A549 (cell line): ENCODE results near the gene STAMBP.
"Not testable (repeated sequence)": the region's sequence is repeated elsewhere in the genome, so short reads cannot be mapped to it uniquely, and the experiment has no call there.

Experiments
- BHLHE40 ChIP-seq: IDR thresholded peaks from 2 replicates; pipeline ENCODE4 v1.6.1; 2012; ENCODE audit warnings: low read depth, low read length, inconsistent platforms
- CTCF ChIP-seq: fragments of >200 bp; sonication (Bioruptor Twin); formaldehyde crosslinking; IDR thresholded peaks from 3 replicates; pipeline ENCODE4 v1.5.1; 2016
- EP300 ChIP-seq, 2 experiments: fragments of >200 bp; sonication (Bioruptor Twin); formaldehyde crosslinking; IDR thresholded peaks; 2 replicates in 1 of 2; 3 replicates in 1 of 2; pipeline ENCODE4 v1.6.1; 2016 to 2017
- HOXB5 ChIP-seq: fragments of 250-450 bp; sonication (Bioruptor Pico); IDR thresholded peaks from 2 replicates; pipeline ENCODE4 v1.5.0; 2020; ENCODE audit warnings: mild to moderate bottlenecking, moderate library complexity
- JUN ChIP-seq, 2 experiments: fragments of >200 bp; sonication (Bioruptor Twin); formaldehyde crosslinking; IDR thresholded peaks; 2 replicates in 1 of 2; 3 replicates in 1 of 2; pipeline ENCODE4 v1.6.1; 2016 to 2017
- MAX ChIP-seq: IDR thresholded peaks from 2 replicates; pipeline ENCODE4 v1.6.1; 2012
- MAZ ChIP-seq: fragments of 150-350 bp; IDR thresholded peaks from 2 replicates; pipeline ENCODE4 v1.6.1; 2014; ENCODE audit warnings: antibody characterized with exemption, low read depth, low read length, borderline replicate concordance
- MYC ChIP-seq: IDR thresholded peaks from 2 replicates; pipeline ENCODE4 v1.6.1; 2012; ENCODE audit warnings: mild to moderate bottlenecking, inconsistent platforms, low read length, improper control_type of control experiment, borderline replicate concordance
- POLR2A ChIP-seq: IDR thresholded peaks from 2 replicates; pipeline ENCODE4 v1.6.1; 2012; ENCODE audit warnings: mild to moderate bottlenecking, low read length
- RAD21 ChIP-seq, 2 experiments: fragments of >200 bp in 1 of 2; sonication (Bioruptor Twin) in 1 of 2; formaldehyde crosslinking in 1 of 2; IDR thresholded peaks in 1 of 2; conservative IDR thresholded peaks in 1 of 2; 2 replicates in 1 of 2; 3 replicates in 1 of 2; pipeline ENCODE4 v1.6.1; 2012 to 2018; ENCODE audit warnings: inconsistent platforms in 1 of 2
- REST ChIP-seq: fragments of 200-600 bp; sonication (generic); IDR thresholded peaks from 2 replicates; pipeline ENCODE4 v1.6.1; 2016; ENCODE audit warnings: antibody characterized with exemption, mild to moderate bottlenecking, moderate library complexity
- SMC3 ChIP-seq: fragments of >200 bp; sonication (Bioruptor Twin); formaldehyde crosslinking; IDR thresholded peaks from 3 replicates; pipeline ENCODE4 v1.6.1; 2018; ENCODE audit warnings: inconsistent platforms
- ZNF302 ChIP-seq: fragments of 250-450 bp; sonication (Bioruptor Pico); IDR thresholded peaks from 2 replicates; pipeline ENCODE4 v1.9.0; 2021; ENCODE audit warnings: inconsistent platforms, mild to moderate bottlenecking, moderate library complexity

- not testable (repeated sequence) for TF ChIP-seq CTCF; EP300 (IDR thresholded peaks at IDR 0.05); BHLHE40; REST; JUN (IDR thresholded peaks at IDR 0.05); MYC; RAD21 (conservative IDR thresholded peaks at IDR 0.05 in 1 of 2, IDR thresholded peaks at IDR 0.05 in 1 of 2); MAZ; SMC3; HOXB5 (CRISPR knock-in tag); MAX; POLR2A; ZNF302 (CRISPR knock-in tag)
Measured at GRCh38 chr2:73887596-73888353, 59.0 kb downstream of the STAMBP start.
